HepG2 (cell line): ENCODE measurements around the gene KLHDC8B. TPM values are rescaled to one million over a fixed set of nuclear protein-coding genes. Genes with fewer than 3 reads are reported as not detected.

Experiments used
- ADNP ChIP-seq: sonication (generic); formaldehyde crosslinking; IDR thresholded peaks from 2 replicates; pipeline ENCODE4 v1.4.0; 2020; ENCODE audit warnings: missing genetic modification reagents
- GATAD1 ChIP-seq: IDR thresholded peaks from 2 replicates; pipeline ENCODE4 v1.6.1; 2016; ENCODE audit warnings: missing genetic modification reagents, missing compliant biosample characterization
- HOXA3 ChIP-seq: sonication (generic); formaldehyde crosslinking; IDR thresholded peaks from 2 replicates; pipeline ENCODE4 v1.5.0; 2020; ENCODE audit warnings: missing genetic modification reagents
- ISL2 ChIP-seq: sonication (generic); formaldehyde crosslinking; IDR thresholded peaks from 2 replicates; pipeline ENCODE4 v1.5.0; 2020; ENCODE audit warnings: missing genetic modification reagents
- JDP2 ChIP-seq: sonication (generic); formaldehyde crosslinking; IDR thresholded peaks from 2 replicates; pipeline ENCODE4 v1.8.1; 2022; ENCODE audit warnings: missing genetic modification reagents, borderline replicate concordance
- KLF11 ChIP-seq: IDR thresholded peaks from 2 replicates; pipeline ENCODE4 v1.6.1; 2016; ENCODE audit warnings: missing compliant biosample characterization
- MNT ChIP-seq: fragments of 450-650 bp; IDR thresholded peaks from 2 replicates; pipeline ENCODE4 v1.6.1; 2016
- MYC ChIP-seq: sonication (generic); formaldehyde crosslinking; IDR thresholded peaks from 2 replicates; pipeline ENCODE4 v1.9.0; 2021; ENCODE audit warnings: missing genetic modification reagents, borderline replicate concordance
- PCBP1 ChIP-seq: fragments of 200-400 bp; formaldehyde crosslinking; IDR thresholded peaks from 2 replicates; pipeline ENCODE4 v1.6.1; 2017; ENCODE audit warnings: mild to moderate bottlenecking, low read depth, low read length, borderline replicate concordance
- PRMT3 ChIP-seq: sonication (generic); formaldehyde crosslinking; IDR thresholded peaks from 2 replicates; pipeline ENCODE4 v1.8.1; 2022; ENCODE audit warnings: low read depth, mild to moderate bottlenecking, moderate library complexity, missing genetic modification reagents, borderline replicate concordance
- SCMH1 ChIP-seq: sonication (generic); formaldehyde crosslinking; IDR thresholded peaks from 2 replicates; pipeline ENCODE4 v1.9.0; 2021; ENCODE audit warnings: missing genetic modification reagents, mild to moderate bottlenecking, borderline replicate concordance
- SSRP1 ChIP-seq: IDR thresholded peaks from 2 replicates; pipeline ENCODE4 v1.6.1; 2016; ENCODE audit warnings: control low read depth
- TIGD3 ChIP-seq: sonication (generic); formaldehyde crosslinking; IDR thresholded peaks from 2 replicates; pipeline ENCODE4 v1.5.1; 2020; ENCODE audit warnings: mild to moderate bottlenecking, missing genetic modification reagents, borderline replicate concordance
- TRIM22 ChIP-seq: fragments of 450-650 bp; IDR thresholded peaks from 2 replicates; pipeline ENCODE4 v1.6.1; 2017
- ZBTB10 ChIP-seq: sonication (generic); formaldehyde crosslinking; IDR thresholded peaks from 2 replicates; pipeline ENCODE4 v1.4.0; 2020; ENCODE audit warnings: missing genetic modification reagents, borderline replicate concordance
- ZBTB3 ChIP-seq: sonication (generic); formaldehyde crosslinking; IDR thresholded peaks from 2 replicates; pipeline ENCODE4 v1.4.0; 2020; ENCODE audit warnings: low read depth, mild to moderate bottlenecking, moderate library complexity, missing genetic modification reagents, borderline replicate concordance
- ZNF205 ChIP-seq: IDR thresholded peaks from 2 replicates; pipeline ENCODE4 v1.6.1; 2018; ENCODE audit warnings: missing biosample characterization, missing genetic modification reagents
- ZNF615 ChIP-seq: sonication (generic); formaldehyde crosslinking; IDR thresholded peaks from 2 replicates; pipeline ENCODE4 v1.5.0; 2020; ENCODE audit warnings: mild to moderate bottlenecking, missing genetic modification reagents, borderline replicate concordance
- ZNF720 ChIP-seq: sonication (generic); formaldehyde crosslinking; IDR thresholded peaks from 2 replicates; pipeline ENCODE4 v1.4.0; 2020; ENCODE audit warnings: missing genetic modification reagents
- ZNF891 ChIP-seq: sonication (generic); formaldehyde crosslinking; IDR thresholded peaks from 2 replicates; pipeline ENCODE4 v1.5.0; 2020; ENCODE audit warnings: mild to moderate bottlenecking, missing genetic modification reagents
- ZSCAN5A ChIP-seq: sonication (generic); formaldehyde crosslinking; IDR thresholded peaks from 2 replicates; pipeline ENCODE4 v1.8.0; 2022; ENCODE audit warnings: mild to moderate bottlenecking, missing genetic modification reagents, borderline replicate concordance
- polyA plus RNA-seq, 8 experiments: library from polyadenylated mRNA; depleted of rRNA in 3 of 8; stranded (reverse) in 7 of 8; unstranded in 1 of 8; fragments of >200 nt; fragmentation: Illumina TruSeq in 4 of 8; extraction: Trizol in 4 of 8; gene quantifications; 2 replicates each; pipeline versions ENCODE4 v1.2.1 to v1.2.3, GENCODE V29; 2011 to 2016; ENCODE audit warnings: low read depth in 4 of 8, missing spikeins in 1 of 8, mixed read lengths in 1 of 8; ENCODE audit not compliant: insufficient read depth in 1 of 8
- total RNA-seq, 5 experiments: library from RNA; depleted of rRNA; stranded (reverse); fragments of >200 nt; fragmentation: Illumina TruSeq; extraction: Trizol; gene quantifications; 2 replicates each; pipeline ENCODE4 v1.2.3, GENCODE V29; 2016; ENCODE audit warnings: low read depth in 1 of 5

KLHDC8B gene
- total and polyA plus RNA-seq, 2 of the 13 experiments (the other 11 are each of a cell fraction or from before 2014, with no cell fraction given), result 17.2 to 17.8 TPM

GRCh38 chr3:49165771-49166751 lies 5.3 kb upstream of the KLHDC8B start, which contains the start of gene CCDC71 (continued):
- TF ChIP-seq GATAD1 (peak; percentile 90), PCBP1 (peak; percentile 88; the same call in 1 of the 2 replicates), ZBTB3 (CRISPR knock-in tag) (no peak), ZNF615 (CRISPR knock-in tag) (no peak), ZNF720 (CRISPR knock-in tag) (no peak), SSRP1 (CRISPR knock-in tag) (no peak), ZBTB10 (CRISPR knock-in tag) (peak; percentile 83; the same call in 1 of the 2 replicates), HOXA3 (CRISPR knock-in tag) (peak; percentile 98), ISL2 (CRISPR knock-in tag) (0 out of 2 replicates have a peak, but pooled peaks have one; percentile 29), JDP2 (no peak), SCMH1 (CRISPR knock-in tag) (no peak), ADNP (CRISPR knock-in tag) (no peak; the same call in 1 of the 2 replicates), ZNF891 (CRISPR knock-in tag) (no peak), MNT (no peak), TRIM22 (no peak), TIGD3 (CRISPR knock-in tag) (no peak), MYC (CRISPR knock-in tag) (peak; percentile 29; the same call in 1 of the 2 replicates), KLF11 (CRISPR knock-in tag) (no peak), ZSCAN5A (CRISPR knock-in tag) (no peak), PRMT3 (CRISPR knock-in tag) (no peak), ZNF205 (no peak)
